GM12874 (cell line): Measurements from ENCODE around the gene LTBP1.

Experiments
- TF ChIP-seq, protein P1 (sequence below): IDR thresholded peaks from 2 replicates; pipeline ENCODE4 v1.5.1; 2011; ENCODE audit warnings: low read depth, mild to moderate bottlenecking, control low read depth, low read length, moderate library complexity; ENCODE audit not compliant: insufficient read depth

Gene LTBP1

GRCh38 chr2:33180915-33181314 is 234.2 kb downstream of the LTBP1 start:
- TF ChIP-seq, protein P1, sequence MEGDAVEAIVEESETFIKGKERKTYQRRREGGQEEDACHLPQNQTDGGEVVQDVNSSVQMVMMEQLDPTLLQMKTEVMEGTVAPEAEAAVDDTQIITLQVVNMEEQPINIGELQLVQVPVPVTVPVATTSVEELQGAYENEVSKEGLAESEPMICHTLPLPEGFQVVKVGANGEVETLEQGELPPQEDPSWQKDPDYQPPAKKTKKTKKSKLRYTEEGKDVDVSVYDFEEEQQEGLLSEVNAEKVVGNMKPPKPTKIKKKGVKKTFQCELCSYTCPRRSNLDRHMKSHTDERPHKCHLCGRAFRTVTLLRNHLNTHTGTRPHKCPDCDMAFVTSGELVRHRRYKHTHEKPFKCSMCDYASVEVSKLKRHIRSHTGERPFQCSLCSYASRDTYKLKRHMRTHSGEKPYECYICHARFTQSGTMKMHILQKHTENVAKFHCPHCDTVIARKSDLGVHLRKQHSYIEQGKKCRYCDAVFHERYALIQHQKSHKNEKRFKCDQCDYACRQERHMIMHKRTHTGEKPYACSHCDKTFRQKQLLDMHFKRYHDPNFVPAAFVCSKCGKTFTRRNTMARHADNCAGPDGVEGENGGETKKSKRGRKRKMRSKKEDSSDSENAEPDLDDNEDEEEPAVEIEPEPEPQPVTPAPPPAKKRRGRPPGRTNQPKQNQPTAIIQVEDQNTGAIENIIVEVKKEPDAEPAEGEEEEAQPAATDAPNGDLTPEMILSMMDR, result no peak

DNA sequence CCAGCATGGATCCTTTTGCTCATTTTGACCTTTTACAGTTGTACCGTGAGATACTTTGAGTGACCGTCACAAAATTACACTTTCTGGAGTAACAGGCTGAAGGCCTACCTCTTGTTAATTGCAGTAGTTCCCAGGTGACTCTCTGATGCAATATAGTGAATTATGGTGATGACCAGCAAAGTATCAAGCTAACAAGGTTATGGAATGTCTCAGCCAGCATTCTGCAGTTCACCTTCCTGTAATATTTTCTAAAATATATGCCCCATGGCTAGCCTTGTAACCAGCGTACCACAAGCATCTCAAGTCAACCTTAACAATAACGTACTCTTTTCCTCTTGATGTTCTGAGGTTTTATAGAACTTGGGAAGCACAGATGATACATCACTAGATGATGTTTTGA is 234.7 kb downstream of the LTBP1 start:
- TF ChIP-seq, protein P1, result no peak

DNA sequence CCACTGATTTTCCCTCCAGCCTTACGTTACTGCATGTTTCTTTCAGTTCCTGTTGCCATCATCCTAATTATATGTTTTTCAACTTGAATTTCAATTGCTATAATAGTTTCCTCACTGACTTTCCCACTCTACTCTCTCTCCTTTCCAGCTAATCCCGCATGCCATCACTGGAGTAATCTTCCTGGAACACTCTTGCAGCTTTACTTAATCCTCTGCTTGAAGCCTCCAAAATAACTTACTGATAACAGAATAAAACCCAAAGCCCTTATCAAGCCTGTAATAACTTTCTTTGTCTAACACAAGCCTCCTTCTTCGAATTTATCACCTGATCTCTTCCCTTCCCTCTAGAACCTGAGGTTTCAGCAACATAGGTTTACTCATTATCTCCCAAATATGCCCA is 237.3 kb downstream of the LTBP1 start:
- TF ChIP-seq, protein P1, result no peak

DNA sequence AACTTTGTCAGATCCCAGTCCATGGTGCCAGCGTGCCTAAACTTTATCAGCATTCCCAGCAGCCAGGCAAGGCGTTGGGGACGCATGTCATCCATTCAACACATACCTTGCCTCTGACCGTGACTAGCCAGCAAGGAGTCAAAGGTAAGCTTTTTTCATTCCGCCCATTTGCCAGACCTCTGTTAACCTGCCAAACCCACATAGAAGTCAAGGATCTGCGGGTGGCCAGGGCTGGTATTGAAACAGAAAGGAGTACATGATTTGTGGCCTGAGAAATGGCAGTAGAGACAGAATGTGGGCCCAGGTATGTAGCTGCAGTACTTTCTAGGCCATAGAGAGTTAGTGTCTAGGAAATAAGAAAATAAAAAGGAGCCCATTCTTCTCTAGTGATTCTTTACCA is 240.2 kb downstream of the LTBP1 start:
- TF ChIP-seq, protein P1, result no peak

- TF ChIP-seq, protein P1, result no peak
Observed at GRCh38 chr2:33188799-33189198, 242.0 kb downstream of the LTBP1 start.

GRCh38 chr2:33190393-33190937 is 243.7 kb downstream of the LTBP1 start:
- TF ChIP-seq, protein P1, result no peak

DNA sequence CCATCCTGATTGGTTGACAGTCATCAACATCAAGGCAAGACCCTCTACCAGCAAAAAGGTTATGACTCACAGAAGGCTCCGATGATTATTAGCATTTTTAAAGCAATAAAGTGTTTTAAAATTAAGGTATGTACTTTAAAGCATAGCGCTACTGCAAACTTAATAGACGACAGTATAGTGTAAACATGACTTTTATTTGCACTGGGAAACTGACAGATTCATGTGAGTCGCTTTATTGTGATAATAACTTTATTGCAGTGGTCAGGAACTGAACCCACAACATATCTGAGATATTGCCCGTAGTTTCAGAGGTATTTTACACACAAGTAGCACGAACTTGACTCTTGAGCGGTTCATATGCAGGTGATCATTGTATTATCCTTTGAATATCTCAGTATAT is 249.1 kb downstream of the LTBP1 start:
- TF ChIP-seq, protein P1, result no peak

GRCh38 chr2:33196700-33197099 is 249.9 kb downstream of the LTBP1 start:
- TF ChIP-seq, protein P1, result no peak
